Body of pancreas (tissue), 4 donors: ENCODE data around the gene SMLR1.

Source experiments
- POLR2A ChIP-seq, 3 donors: fragments of 450-650 bp; IDR thresholded peaks; one replicate each; pipeline ENCODE4 v1.6.1; 2016; ENCODE audit warnings: antibody characterized with exemption in 3 of 3, mild to moderate bottlenecking in 2 of 3
- TF ChIP-seq, protein P1 (sequence below), 7 experiments: fragments of 450-650 bp in 4 of 7; fragments of 200-600 bp in 3 of 7; sonication (generic) in 3 of 7; IDR thresholded peaks; one replicate each; pipeline ENCODE4 v1.5.1; 2016 to 2019; ENCODE audit warnings: antibody characterized with exemption in 7 of 7

DNA sequence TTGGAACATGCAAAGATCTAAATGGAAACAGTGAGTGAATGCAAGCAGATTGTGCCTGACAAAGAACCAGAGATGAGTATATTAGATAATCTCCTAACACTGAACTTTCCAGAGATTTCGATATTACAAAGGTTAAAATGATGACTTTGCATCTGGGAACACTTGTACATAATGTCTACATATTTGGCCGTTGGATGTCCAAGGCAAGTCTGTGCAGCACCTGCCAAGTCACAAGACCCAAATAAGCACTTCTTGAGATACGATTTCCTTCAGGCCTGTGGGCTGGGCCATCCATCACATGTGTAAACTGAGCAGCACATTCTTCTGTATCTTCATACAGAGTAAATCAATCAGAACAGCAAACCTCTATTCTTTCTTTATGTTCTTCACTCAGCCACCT lies 32.5 kb upstream of the SMLR1 start:
- TF ChIP-seq, protein P1, sequence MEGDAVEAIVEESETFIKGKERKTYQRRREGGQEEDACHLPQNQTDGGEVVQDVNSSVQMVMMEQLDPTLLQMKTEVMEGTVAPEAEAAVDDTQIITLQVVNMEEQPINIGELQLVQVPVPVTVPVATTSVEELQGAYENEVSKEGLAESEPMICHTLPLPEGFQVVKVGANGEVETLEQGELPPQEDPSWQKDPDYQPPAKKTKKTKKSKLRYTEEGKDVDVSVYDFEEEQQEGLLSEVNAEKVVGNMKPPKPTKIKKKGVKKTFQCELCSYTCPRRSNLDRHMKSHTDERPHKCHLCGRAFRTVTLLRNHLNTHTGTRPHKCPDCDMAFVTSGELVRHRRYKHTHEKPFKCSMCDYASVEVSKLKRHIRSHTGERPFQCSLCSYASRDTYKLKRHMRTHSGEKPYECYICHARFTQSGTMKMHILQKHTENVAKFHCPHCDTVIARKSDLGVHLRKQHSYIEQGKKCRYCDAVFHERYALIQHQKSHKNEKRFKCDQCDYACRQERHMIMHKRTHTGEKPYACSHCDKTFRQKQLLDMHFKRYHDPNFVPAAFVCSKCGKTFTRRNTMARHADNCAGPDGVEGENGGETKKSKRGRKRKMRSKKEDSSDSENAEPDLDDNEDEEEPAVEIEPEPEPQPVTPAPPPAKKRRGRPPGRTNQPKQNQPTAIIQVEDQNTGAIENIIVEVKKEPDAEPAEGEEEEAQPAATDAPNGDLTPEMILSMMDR (IDR thresholded peaks at IDR 0.05), result no peak
- no peak for TF ChIP-seq POLR2A (IDR thresholded peaks at IDR 0.05)
